ENCODE data around the gene GDF2.

The GDF2 gene

GRCh38 chr10:47294057-47294456 is 28.2 kb upstream of the GDF2 start:
- no peak for DNase-seq

GRCh38 chr10:47294501-47294900 is 27.8 kb upstream of the GDF2 start:
- no peak for DNase-seq

- no peak for DNase-seq
Measured at GRCh38 chr10:47295411-47295810, 26.8 kb upstream of the GDF2 start.

- no peak for DNase-seq
Measured at GRCh38 chr10:47296156-47296894, 25.9 kb upstream of the GDF2 start.

GRCh38 chr10:47296941-47297340 is 25.3 kb upstream of the GDF2 start:
- DNase-seq: no peak

GRCh38 chr10:47297866-47298540 is 24.3 kb upstream of the GDF2 start:
- DNase-seq: no peak

GRCh38 chr10:47298715-47299114 is 23.5 kb upstream of the GDF2 start:
- no peak for DNase-seq

- DNase-seq: no peak
Measured at GRCh38 chr10:47299611-47300428, 22.4 kb upstream of the GDF2 start, which contains the start of gene GDF10. GDF10 (plus strand) TSS chr10:47300197; CDS start chr10:47300652, 455 bp downstream.

GRCh38 chr10:47300429-47300931 is 21.8 kb upstream of the GDF2 start:
- DNase-seq: no peak

GRCh38 chr10:47301833-47302232 is 20.4 kb upstream of the GDF2 start:
- no peak for DNase-seq

GRCh38 chr10:47303105-47303504 is 19.1 kb upstream of the GDF2 start:
- no peak for DNase-seq

- DNase-seq: no peak
Measured at GRCh38 chr10:47303866-47304265, 18.4 kb upstream of the GDF2 start.

- DNase-seq: no peak
Measured at GRCh38 chr10:47305566-47305965, 16.7 kb upstream of the GDF2 start.

- DNase-seq: no peak
Measured at GRCh38 chr10:47306387-47307210, 15.7 kb upstream of the GDF2 start.

GRCh38 chr10:47307381-47307780 is 14.9 kb upstream of the GDF2 start:
- DNase-seq: no peak

- no peak for DNase-seq
Measured at GRCh38 chr10:47308775-47309174, 13.5 kb upstream of the GDF2 start.

GRCh38 chr10:47309408-47310089 is 12.7 kb upstream of the GDF2 start:
- no peak for DNase-seq

GRCh38 chr10:47310090-47310505 is 12.2 kb upstream of the GDF2 start:
- DNase-seq: no peak

- DNase-seq: no peak
Measured at GRCh38 chr10:47311193-47311931, 10.9 kb upstream of the GDF2 start.

GRCh38 chr10:47311932-47312662 is 10.2 kb upstream of the GDF2 start:
- DNase-seq: peak; percentile 40

GRCh38 chr10:47312663-47312995 is 9.6 kb upstream of the GDF2 start:
- no peak for DNase-seq
